A673 (cell line): ENCODE results near the gene GPR176. TPM values are rescaled to one million over a fixed set of nuclear protein-coding genes. Genes with fewer than 3 reads are reported as not detected.

ENCODE experiments used
- BruUV-seq: library from RNA; stranded (reverse); fragments of 400-500 nt; replicated peaks from 2 replicates; lab custom pipeline; 2021; lab: Mats Ljungman, UMichigan
- CTCF ChIA-PET: fragments of 300-600 bp; sonication (Branson Sonifier 250); formaldehyde crosslinking; loops from one replicate; lab custom pipeline; 2022; ENCODE audit warnings: antibody characterized with exemption; lab: Charles Lee
- POLR2A ChIA-PET: fragments of 300-600 bp; sonication (Branson Sonifier 250); formaldehyde crosslinking; loops from one replicate; lab custom pipeline; 2022; ENCODE audit warnings: antibody characterized with exemption; ENCODE audit not compliant: low non-redundant PET; lab: Charles Lee
- DNase-seq: peaks from one replicate; pipeline ENCODE4 v3.0.0-alpha.2; 2015; ENCODE audit warnings: low spot score
- H3K27ac ChIP-seq: fragments of 200-600 bp; sonication (generic); 2 replicates; pipeline ENCODE4 v1.5.1; 2016; ENCODE audit warnings: mixed run types, low read depth, mild to moderate bottlenecking, mixed read lengths, antibody characterized with exemption, low read length; ENCODE audit not compliant: poor library complexity, severe bottlenecking
- H3K27me3 ChIP-seq: fragments of 200-600 bp; sonication (generic); replicated peaks from 2 replicates; pipeline ENCODE4 v1.6.1; 2017; ENCODE audit warnings: mixed run types, low read depth, mild to moderate bottlenecking, mixed read lengths, antibody characterized with exemption, low read length; ENCODE audit not compliant: insufficient read depth, poor library complexity
- H3K36me3 ChIP-seq: fragments of 200-600 bp; sonication (generic); 2 replicates; pipeline ENCODE4 v1.6.1; 2016; ENCODE audit warnings: mixed run types, mild to moderate bottlenecking, mixed read lengths, antibody characterized with exemption, low read length; ENCODE audit not compliant: insufficient read depth, poor library complexity, severe bottlenecking
- H3K4me1 ChIP-seq: fragments of 200-600 bp; sonication (generic); 2 replicates; pipeline ENCODE4 v1.6.1; 2017; ENCODE audit warnings: mixed run types, mild to moderate bottlenecking, mixed read lengths, antibody characterized with exemption, low read length; ENCODE audit not compliant: insufficient read depth, poor library complexity, severe bottlenecking
- H3K4me3 ChIP-seq: fragments of 200-600 bp; sonication (generic); 2 replicates; pipeline ENCODE4 v1.5.1; 2016; ENCODE audit warnings: low read depth, mixed run types, mild to moderate bottlenecking, mixed read lengths, low read length; ENCODE audit not compliant: poor library complexity, severe bottlenecking
- H3K9me3 ChIP-seq: fragments of 200-600 bp; sonication (generic); 2 replicates; pipeline ENCODE4 v1.6.1; 2016; ENCODE audit warnings: mixed run types, low read depth, mild to moderate bottlenecking, mixed read lengths, antibody characterized with exemption, low read length; ENCODE audit not compliant: poor library complexity, severe bottlenecking
- CTCF ChIP-seq: fragments of 300-800, 200-600 bp; sonication (generic); conservative IDR thresholded peaks from 2 replicates; pipeline ENCODE4 v1.5.1; 2017; ENCODE audit warnings: low read depth, mild to moderate bottlenecking, antibody characterized with exemption, low read length, moderate library complexity, mixed read lengths
- EZH2 ChIP-seq: fragments of 200-600 bp; sonication (generic); IDR thresholded peaks from 2 replicates; pipeline ENCODE4 v1.6.1; 2017; ENCODE audit warnings: borderline replicate concordance, low read depth, mild to moderate bottlenecking, mixed read lengths, antibody characterized with exemption, low read length; ENCODE audit not compliant: poor library complexity, severe bottlenecking
- intact Hi-C: fragments of 100-400 bp; cut with micrococcal nuclease; formaldehyde crosslinking; loops from one replicate; pipeline ENCODE4 v1.10.0; 2022; ENCODE audit not compliant: unreplicated experiment
- total RNA-seq: library from RNA; stranded (reverse); gene quantifications from 2 replicates; pipeline ENCODE4 v1.2.3, GENCODE V29; 2021

Gene GPR176
- total RNA-seq, 1 experiment from 2014 or later, result 5.6 TPM

GRCh38 chr15:39953521-39953920 is 33.5 kb upstream of the GPR176 start:
- intact Hi-C loops, result no loop called here
- Histone ChIP-seq H3K36me3 (peaks cover 66% of the 10 kb centered on the region), H3K27ac (no peak overlapping the region), H3K4me1 (no peaks in the 10 kb centered on the region), H3K27me3 (no peaks in the 10 kb centered on the region), H3K4me3 (no peak overlapping the region), H3K9me3 (no peaks in the 10 kb centered on the region)
- DNase-seq, result no peak
- no peak for TF ChIP-seq EZH2
- TF ChIP-seq CTCF, result no peak
- ChIA-PET CTCF (no interaction called here), POLR2A (no interaction called here)
- BruUV-seq, result no TSS peak

GRCh38 chr15:39951561-39951960 is 31.5 kb upstream of the GPR176 start:
- no peak for TF ChIP-seq EZH2
- no peak for TF ChIP-seq CTCF
- H3K9me3 ChIP-seq, result no peaks in the 10 kb centered on the region
- no peaks in the 10 kb centered on the region for H3K27me3 ChIP-seq
- POLR2A ChIA-PET, result no interaction called here
- H3K4me3 ChIP-seq, result no peak overlapping the region
- intact Hi-C loops, result no loop called here
- no peak overlapping the region for H3K27ac ChIP-seq
- peaks cover 62% of the 10 kb centered on the region for H3K36me3 ChIP-seq
- CTCF ChIA-PET, result no interaction called here
- no peak for DNase-seq
- BruUV-seq, result no TSS peak
- peaks cover 6% of the 10 kb centered on the region for H3K4me1 ChIP-seq

GRCh38 chr15:39948817-39949216 is 28.8 kb upstream of the GPR176 start:
- POLR2A ChIA-PET, result no interaction called here
- no peak for TF ChIP-seq CTCF
- TF ChIP-seq EZH2, result no peak
- Histone ChIP-seq H3K4me1 (peaks cover 6% of the 10 kb centered on the region), H3K27me3 (no peaks in the 10 kb centered on the region), H3K27ac (no peak overlapping the region), H3K9me3 (no peaks in the 10 kb centered on the region), H3K36me3 (peaks cover 65% of the 10 kb centered on the region), H3K4me3 (no peak overlapping the region)
- intact Hi-C loops, result no loop called here
- BruUV-seq, result no TSS peak
- CTCF ChIA-PET, result no interaction called here
- no peak for DNase-seq
